Naive thymus-derived CD4-positive, alpha-beta T cell (primary cell): ENCODE results near the gene RERE. TPM values are rescaled to one million over a fixed set of nuclear protein-coding genes. Genes with fewer than 3 reads are reported as not detected.

Experiments
- ATAC-seq: fragments of 150-1000 bp; cut with Tn5 transposase; 2 replicates; pipeline ENCODE4 v1.10.0; 2021; ENCODE audit warnings: mild to moderate bottlenecking, moderate library complexity
- CTCF ChIA-PET: fragments of 350-600 bp; sonication (Branson Sonifier 250); formaldehyde crosslinking; loops from one replicate; lab custom pipeline; 2021; ENCODE audit warnings: antibody characterized with exemption; lab: Charles Lee
- POLR2A ChIA-PET: fragments of 350-600 bp; sonication (Branson Sonifier 250); formaldehyde crosslinking; loops from one replicate; lab custom pipeline; 2021; ENCODE audit warnings: antibody characterized with exemption, inconsistent platforms; lab: Charles Lee
- DNase-seq, 9 donors: peaks; one replicate each; pipeline versions ENCODE4 v3.0.0 to v3.0.0-alpha.2; 2020 to 2022; ENCODE audit warnings: mixed read lengths in 1 of 9
- H3K27ac ChIP-seq: one replicate; pipeline ENCODE4 v1.7.0; 2013; ENCODE audit warnings: mild to moderate bottlenecking, low read depth, low read length, moderate library complexity
- H3K27me3 ChIP-seq, 2 donors: one replicate each; pipeline ENCODE4 v1.7.0; 2013; ENCODE audit warnings: low read length in 2 of 2, mild to moderate bottlenecking in 2 of 2, moderate library complexity in 2 of 2; ENCODE audit not compliant: control insufficient read depth in 2 of 2, insufficient read depth in 2 of 2
- H3K36me3 ChIP-seq, 3 experiments: 1 replicate in 2 of 3; 2 replicates in 1 of 3; pipeline ENCODE4 v1.7.0; 2013; ENCODE audit warnings: low read length in 3 of 3, mild to moderate bottlenecking in 3 of 3, moderate library complexity in 1 of 3; ENCODE audit not compliant: insufficient read depth in 3 of 3, control insufficient read depth in 2 of 3
- H3K4me1 ChIP-seq, 2 donors: one replicate each; pipeline ENCODE4 v1.7.0; 2013; ENCODE audit warnings: low read length in 2 of 2, mild to moderate bottlenecking in 2 of 2, moderate library complexity in 1 of 2; ENCODE audit not compliant: control insufficient read depth in 2 of 2, insufficient read depth in 2 of 2
- H3K4me3 ChIP-seq: 2 replicates; pipeline ENCODE4 v1.7.0; 2013; ENCODE audit warnings: mild to moderate bottlenecking, low read length
- H3K9me3 ChIP-seq, 3 experiments: 1 replicate in 2 of 3; 2 replicates in 1 of 3; pipeline ENCODE4 v1.7.0; 2013; ENCODE audit warnings: low read length in 3 of 3; ENCODE audit not compliant: control insufficient read depth in 2 of 3
- H3K27ac Mint-ChIP-seq, 9 donors: one replicate each; pipeline ENCODE4 v1.8.0; 2020 to 2022; ENCODE audit warnings: mixed read lengths in 9 of 9, mild to moderate bottlenecking in 8 of 9, moderate library complexity in 5 of 9, inconsistent platforms in 2 of 9
- H3K27me3 Mint-ChIP-seq, 5 donors: one replicate each; pipeline ENCODE4 v1.8.0; 2021 to 2022; ENCODE audit warnings: mixed read lengths in 5 of 5, mild to moderate bottlenecking in 1 of 5
- H3K36me3 Mint-ChIP-seq, 5 donors: one replicate each; pipeline ENCODE4 v1.8.0; 2020 to 2022; ENCODE audit warnings: mixed read lengths in 5 of 5, mild to moderate bottlenecking in 3 of 5, inconsistent platforms in 1 of 5
- H3K4me1 Mint-ChIP-seq, 7 donors: one replicate each; pipeline ENCODE4 v1.8.0; 2020 to 2022; ENCODE audit warnings: mixed read lengths in 7 of 7, mild to moderate bottlenecking in 3 of 7, inconsistent platforms in 1 of 7
- H3K4me3 Mint-ChIP-seq, 10 donors: one replicate each; pipeline ENCODE4 v1.8.0; 2020 to 2022; ENCODE audit warnings: mild to moderate bottlenecking in 10 of 10, mixed read lengths in 10 of 10, moderate library complexity in 6 of 10, inconsistent platforms in 2 of 10
- H3K9me3 Mint-ChIP-seq, 11 donors: one replicate each; pipeline ENCODE4 v1.8.0; 2020 to 2022; ENCODE audit warnings: mixed read lengths in 11 of 11, mild to moderate bottlenecking in 4 of 11, inconsistent platforms in 1 of 11, moderate library complexity in 1 of 11
- intact Hi-C, 2 donors: fragments of 100-400 bp; cut with micrococcal nuclease; formaldehyde crosslinking; loops; one replicate each; pipeline ENCODE4 v1.15.1; 2023
- polyA plus RNA-seq, 2 donors: library from polyadenylated mRNA; unstranded; fragments of 300-500 nt; fragmentation: Illumina TruSeq; gene quantifications; one replicate each; pipeline ENCODE4 v1.2.3, GENCODE V29; 2021
- total RNA-seq, 6 experiments: library from RNA in 5 of 6; stranded (reverse) in 5 of 6; gene quantifications; 1 replicate in 5 of 6; 2 replicates in 1 of 6; pipeline ENCODE4 v1.2.3 and lab custom pipeline; 2021 to 2026

The RERE gene
- total and polyA plus RNA-seq, 7 experiments from 2014 or later, result 7.3 to 114 (median 106) TPM

GRCh38 chr1:8602471-8603219 lies 214.8 kb downstream of the RERE start:
- Histone ChIP-seq H3K9me3 (no peaks in the 10 kb centered on the region), H3K4me1 (peaks cover 17 to 18% of the 10 kb centered on the region in 2 donors), H3K4me3 (no peak overlapping the region), H3K36me3 (no peaks in the 10 kb centered on the region), H3K27ac (no peak overlapping the region), H3K27me3 (no peaks in the 10 kb centered on the region)
- intact Hi-C loops, result loop anchor here in 1 of 2 donors (5.0 kb wide), 1 partner anchor 40 kb away; no protein-coding TSS in a partner anchor
- Mint-ChIP-seq H3K9me3 (peaks cover 0 to 1% (median 0%) of the 10 kb centered on the region in 11 donors), H3K4me3 (peak overlapping the region; percentile 36 to 78 (median 66)), H3K36me3 (peaks cover 0 to 25% (median 8%) of the 10 kb centered on the region in 5 donors), H3K27me3 (no peaks in the 10 kb centered on the region), H3K27ac (peak overlapping the region; percentile 28 to 88 (median 77)), H3K4me1 (peaks cover 24 to 61% (median 41%) of the 10 kb centered on the region in 7 donors)
- DNase-seq, result peak in 2 of 9 donors; percentile 16 to 19
- ATAC-seq, result peak; percentile 38
- POLR2A ChIA-PET, result interaction anchor here (0.7 to 1.0 kb wide), 3 partner anchors 48 to 88 kb away, joined by 3 to 4 read pairs (median 3); no protein-coding TSS in a partner anchor
- CTCF ChIA-PET, result interaction anchor here (0.6 to 0.7 kb wide), 4 partner anchors 36 to 123 kb away, joined by 3 to 5 read pairs (median 4); no protein-coding TSS in a partner anchor

GRCh38 chr1:8600336-8600735 lies 217.1 kb downstream of the RERE start:
- Histone ChIP-seq H3K27ac (no peak overlapping the region), H3K27me3 (no peaks in the 10 kb centered on the region), H3K4me3 (no peak overlapping the region), H3K4me1 (peaks cover 17 to 18% of the 10 kb centered on the region in 2 donors), H3K9me3 (no peaks in the 10 kb centered on the region), H3K36me3 (no peaks in the 10 kb centered on the region)
- no peak for ATAC-seq
- Mint-ChIP-seq H3K36me3 (peaks cover 0 to 29% (median 8%) of the 10 kb centered on the region in 5 donors), H3K4me3 (no peak overlapping the region), H3K27ac (peak overlapping the region in 2 of 9 donors; percentile 8 to 59), H3K9me3 (peaks cover 0 to 1% (median 0%) of the 10 kb centered on the region in 11 donors), H3K4me1 (peaks cover 24 to 61% (median 43%) of the 10 kb centered on the region in 7 donors), H3K27me3 (no peaks in the 10 kb centered on the region)
- POLR2A ChIA-PET, result no interaction called here
- no peak for DNase-seq
- intact Hi-C loops, result loop anchor here in 1 of 2 donors (5.0 kb wide), 1 partner anchor 38 kb away; no protein-coding TSS in a partner anchor
- CTCF ChIA-PET, result no interaction called here

GRCh38 chr1:8599646-8600212 lies 217.7 kb downstream of the RERE start:
- CTCF ChIA-PET, result no interaction called here
- Histone ChIP-seq H3K4me3 (no peak overlapping the region), H3K27me3 (no peaks in the 10 kb centered on the region), H3K9me3 (no peaks in the 10 kb centered on the region), H3K36me3 (no peaks in the 10 kb centered on the region), H3K27ac (no peak overlapping the region), H3K4me1 (peaks cover 17 to 18% of the 10 kb centered on the region in 2 donors)
- H3K27me3 Mint-ChIP-seq, result no peaks in the 10 kb centered on the region
- H3K9me3 Mint-ChIP-seq, result peaks cover 0 to 1% (median 0%) of the 10 kb centered on the region in 11 donors
- H3K4me1 Mint-ChIP-seq, result peaks cover 22 to 59% (median 41%) of the 10 kb centered on the region in 7 donors
- H3K4me3 Mint-ChIP-seq, result no peak overlapping the region
- DNase-seq, result no peak
- H3K27ac Mint-ChIP-seq, result peak overlapping the region in 2 of 9 donors; percentile 8 to 59
- no peak for ATAC-seq
- H3K36me3 Mint-ChIP-seq, result peaks cover 0 to 29% (median 8%) of the 10 kb centered on the region in 5 donors
- intact Hi-C loops, result loop anchor here in 1 of 2 donors (5.0 kb wide), 1 partner anchor 37 kb away; no protein-coding TSS in a partner anchor
- POLR2A ChIA-PET, result no interaction called here

- Mint-ChIP-seq H3K27ac (peak overlapping the region in 1 of 9 donors; percentile 9), H3K36me3 (peaks cover 0 to 30% (median 9%) of the 10 kb centered on the region in 5 donors), H3K4me3 (no peak overlapping the region), H3K9me3 (no peaks in the 10 kb centered on the region), H3K27me3 (no peaks in the 10 kb centered on the region), H3K4me1 (peaks cover 16 to 49% (median 32%) of the 10 kb centered on the region in 7 donors)
- intact Hi-C loops, result no loop called here
- Histone ChIP-seq H3K4me1 (peaks cover 11 to 12% of the 10 kb centered on the region in 2 donors), H3K27ac (no peak overlapping the region), H3K27me3 (no peaks in the 10 kb centered on the region), H3K9me3 (peaks cover 0 to 2% (median 0%) of the 10 kb centered on the region in 3 experiments), H3K36me3 (no peaks in the 10 kb centered on the region), H3K4me3 (no peak overlapping the region)
- DNase-seq, result no peak
- no peak for ATAC-seq
- ChIA-PET CTCF (no interaction called here), POLR2A (no interaction called here)
Observed at GRCh38 chr1:8598783-8599182, 218.7 kb downstream of the RERE start.

- no peaks in the 10 kb centered on the region for H3K27me3 ChIP-seq
- Mint-ChIP-seq H3K4me3 (no peak overlapping the region), H3K27ac (peak overlapping the region in 1 of 9 donors; percentile 9), H3K9me3 (peaks cover 0 to 4% (median 0%) of the 10 kb centered on the region in 11 donors), H3K36me3 (peaks cover 0 to 36% (median 14%) of the 10 kb centered on the region in 5 donors), H3K27me3 (no peaks in the 10 kb centered on the region), H3K4me1 (peaks cover 12 to 43% (median 26%) of the 10 kb centered on the region in 7 donors)
- peaks cover 0 to 5% (median 0%) of the 10 kb centered on the region in 3 experiments for H3K9me3 ChIP-seq
- POLR2A ChIA-PET, result no interaction called here
- intact Hi-C loops, result no loop called here
- no peak for ATAC-seq
- CTCF ChIA-PET, result interaction anchor here (0.6 kb wide), 1 partner anchor 584 kb away, joined by 3 read pairs; no protein-coding TSS in a partner anchor
- no peak for DNase-seq
- no peak overlapping the region for H3K4me3 ChIP-seq
- no peak overlapping the region for H3K27ac ChIP-seq
- no peaks in the 10 kb centered on the region for H3K36me3 ChIP-seq
- peaks cover 5 to 6% of the 10 kb centered on the region in 2 donors for H3K4me1 ChIP-seq
Observed at GRCh38 chr1:8598060-8598724, 219.2 kb downstream of the RERE start.

GRCh38 chr1:8597455-8597854 lies 220.0 kb downstream of the RERE start:
- Mint-ChIP-seq H3K27me3 (no peaks in the 10 kb centered on the region), H3K4me3 (no peak overlapping the region), H3K36me3 (peaks cover 0 to 36% (median 15%) of the 10 kb centered on the region in 5 donors), H3K27ac (no peak overlapping the region), H3K4me1 (peaks cover 8 to 41% (median 19%) of the 10 kb centered on the region in 7 donors), H3K9me3 (peaks cover 0 to 4% (median 0%) of the 10 kb centered on the region in 11 donors)
- ChIA-PET POLR2A (no interaction called here), CTCF (no interaction called here)
- H3K27ac ChIP-seq, result no peak overlapping the region
- ATAC-seq (no peak), DNase-seq (no peak)
- peaks cover 0 to 5% (median 0%) of the 10 kb centered on the region in 3 experiments for H3K9me3 ChIP-seq
- H3K4me1 ChIP-seq, result no peaks in the 10 kb centered on the region
- H3K36me3 ChIP-seq, result no peaks in the 10 kb centered on the region
- intact Hi-C loops, result no loop called here
- no peak overlapping the region for H3K4me3 ChIP-seq
- no peaks in the 10 kb centered on the region for H3K27me3 ChIP-seq
